Naive thymus-derived CD8-positive, alpha-beta T cell (primary cell): Measurements from ENCODE around the gene CCDC17. TPM values are rescaled to one million over a fixed set of nuclear protein-coding genes. Genes with fewer than 3 reads are reported as not detected.

ENCODE experiments used
- ATAC-seq, 2 donors: fragments of 150-1000 bp; cut with Tn5 transposase in 1 of 2; sonication (Bioruptor Pico), chemical (Tn5 transposase) in 1 of 2; 1 replicate in 1 of 2; 2 replicates in 1 of 2; pipeline ENCODE4 v1.10.0; 2021; ENCODE audit warnings: mild to moderate bottlenecking in 2 of 2, moderate library complexity in 2 of 2
- POLR2A ChIA-PET: fragments of 350-600 bp; sonication (Branson Sonifier 250); formaldehyde crosslinking; loops from one replicate; lab custom pipeline; 2021; ENCODE audit warnings: antibody characterized with exemption; lab: Charles Lee
- DNase-seq, 10 donors: peaks; one replicate each; pipeline versions ENCODE4 v3.0.0 to v3.0.0-alpha.2; 2020 to 2022
- H3K27ac Mint-ChIP-seq, 10 donors: one replicate each; pipeline ENCODE4 v1.8.0; 2020 to 2022; ENCODE audit warnings: mild to moderate bottlenecking in 10 of 10, mixed read lengths in 10 of 10, moderate library complexity in 4 of 10, inconsistent platforms in 1 of 10
- H3K27me3 Mint-ChIP-seq, 5 donors: one replicate each; pipeline ENCODE4 v1.8.0; 2021 to 2022; ENCODE audit warnings: mixed read lengths in 5 of 5
- H3K36me3 Mint-ChIP-seq, 3 donors: one replicate each; pipeline ENCODE4 v1.8.0; 2020 to 2022; ENCODE audit warnings: mixed read lengths in 3 of 3, mild to moderate bottlenecking in 2 of 3, inconsistent platforms in 1 of 3
- H3K4me1 Mint-ChIP-seq, 4 donors: one replicate each; pipeline ENCODE4 v1.8.0; 2021 to 2022; ENCODE audit warnings: mixed read lengths in 4 of 4
- H3K4me3 Mint-ChIP-seq, 10 donors: one replicate each; pipeline ENCODE4 v1.8.0; 2020 to 2022; ENCODE audit warnings: mild to moderate bottlenecking in 10 of 10, mixed read lengths in 10 of 10, moderate library complexity in 6 of 10, inconsistent platforms in 1 of 10
- H3K9me3 Mint-ChIP-seq, 9 donors: one replicate each; pipeline ENCODE4 v1.8.0; 2020 to 2022; ENCODE audit warnings: mixed read lengths in 9 of 9, mild to moderate bottlenecking in 3 of 9, inconsistent platforms in 1 of 9, moderate library complexity in 1 of 9
- polyA plus RNA-seq, 3 donors: library from polyadenylated mRNA; unstranded; fragments of 300-500 nt; fragmentation: Illumina TruSeq; gene quantifications; one replicate each; pipeline ENCODE4 v1.2.3, GENCODE V29; 2021
- total RNA-seq, 8 experiments: library from RNA in 2 of 8; stranded (reverse) in 2 of 8; gene quantifications; one replicate each; pipeline ENCODE4 v1.2.3 and lab custom pipeline; 2021 to 2026

Gene CCDC17
- 1 to 10 TPM; 9.2 to 9.4 TPM for total RNA-seq
- polyA plus RNA-seq, result under 1 TPM in 1 of 3 donors, not detected in 2; 0.43 TPM
- 3.0 to 11.6 (median 5.9) reads per million in 6 experiments for total RNA-seq (lab: John Stamatoyannopoulos, UW)

DNA sequence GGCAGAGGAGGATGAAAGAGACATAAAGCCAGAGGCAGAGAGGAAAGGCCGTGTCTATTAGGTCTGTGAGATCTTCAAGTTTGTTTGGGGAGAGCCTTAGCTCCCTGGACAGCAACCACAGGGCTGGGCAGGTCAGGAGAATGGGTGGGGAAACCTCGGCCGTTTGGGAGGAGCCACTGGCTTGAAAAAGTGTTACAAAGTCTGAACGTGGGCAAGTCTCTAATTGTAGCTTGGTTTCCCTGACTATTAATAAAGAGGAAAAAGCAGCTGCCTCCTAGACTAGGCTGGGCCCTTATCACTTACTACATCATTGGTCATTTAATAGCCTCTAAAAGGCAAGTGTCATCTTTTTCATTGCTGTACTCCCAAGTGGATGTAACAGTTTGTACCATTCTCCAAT is at the start of gene CCDC17:
CCDC17 (minus strand) TSS at position 83 of the 400 bp plus-strand sequence. CDS start 145 bp downstream, outside the sequence.
- peaks cover 3 to 11% (median 10%) of the 10 kb centered on the region in 4 donors for H3K4me1 Mint-ChIP-seq
- POLR2A ChIA-PET, result no interaction called here
- H3K9me3 Mint-ChIP-seq, result no peaks in the 10 kb centered on the region
- peak within 1 kb of the TSS in 6 of 10 donors; percentile 43 to 85 (median 72) for H3K27ac Mint-ChIP-seq
- H3K36me3 Mint-ChIP-seq, result peaks cover 0 to 49% (median 12%) of the 10 kb centered on the region in 3 donors
- no peaks in the 10 kb centered on the region for H3K27me3 Mint-ChIP-seq
- ATAC-seq (no peak), DNase-seq (no peak)
- no peak within 1 kb of the TSS for H3K4me3 Mint-ChIP-seq

DNA sequence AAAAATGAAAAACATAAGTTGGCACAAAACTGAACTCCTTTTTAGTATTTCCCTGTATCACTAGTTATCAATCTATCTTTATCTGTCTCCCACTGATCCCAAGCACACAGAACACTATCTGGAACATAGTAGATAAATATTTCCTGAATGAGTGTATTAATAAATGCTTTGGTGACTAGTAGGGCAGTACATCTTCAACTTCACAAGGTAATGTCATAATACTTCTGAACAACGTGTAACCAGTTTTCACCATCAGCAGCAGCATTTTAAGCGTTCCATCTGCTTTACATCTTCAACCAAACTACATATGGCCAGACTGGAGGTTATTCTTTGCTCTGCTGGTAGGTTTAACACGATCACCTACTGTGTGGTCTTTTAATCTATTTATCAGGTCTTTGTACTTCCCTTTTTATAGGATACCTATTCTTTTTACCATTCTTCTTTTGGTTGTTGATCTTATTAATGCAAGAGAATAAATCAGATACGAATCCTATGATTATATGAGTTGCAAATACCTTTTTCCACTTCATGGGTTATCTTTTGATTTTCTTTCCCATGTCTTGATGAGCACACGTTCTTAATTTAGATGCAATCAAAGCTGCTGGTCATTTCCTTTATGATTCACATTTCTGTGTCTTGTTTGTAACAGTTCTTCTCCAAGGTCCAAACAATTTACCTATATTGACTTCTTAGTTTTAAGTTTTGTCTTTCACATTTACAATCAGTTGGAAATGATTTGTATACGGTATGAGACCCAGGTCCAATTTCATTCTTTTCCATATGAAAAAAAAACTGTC is 46.2 kb upstream of the CCDC17 start:
- peaks cover 0 to 28% (median 3%) of the 10 kb centered on the region in 3 donors for H3K36me3 Mint-ChIP-seq
- POLR2A ChIA-PET, result interaction anchor here (2.1 kb wide), 1 partner anchor 16 kb away, joined by 5 read pairs; the partner anchor contains the start of gene GPBP1L1
- peak overlapping the region in 2 of 10 donors; percentile 41 to 47 for H3K27ac Mint-ChIP-seq
- ATAC-seq (no peak), DNase-seq (no peak)
- no peak overlapping the region for H3K4me3 Mint-ChIP-seq
- H3K27me3 Mint-ChIP-seq, result no peaks in the 10 kb centered on the region
- peaks cover 35 to 84% (median 74%) of the 10 kb centered on the region in 4 donors for H3K4me1 Mint-ChIP-seq
- H3K9me3 Mint-ChIP-seq, result no peaks in the 10 kb centered on the region

DNA sequence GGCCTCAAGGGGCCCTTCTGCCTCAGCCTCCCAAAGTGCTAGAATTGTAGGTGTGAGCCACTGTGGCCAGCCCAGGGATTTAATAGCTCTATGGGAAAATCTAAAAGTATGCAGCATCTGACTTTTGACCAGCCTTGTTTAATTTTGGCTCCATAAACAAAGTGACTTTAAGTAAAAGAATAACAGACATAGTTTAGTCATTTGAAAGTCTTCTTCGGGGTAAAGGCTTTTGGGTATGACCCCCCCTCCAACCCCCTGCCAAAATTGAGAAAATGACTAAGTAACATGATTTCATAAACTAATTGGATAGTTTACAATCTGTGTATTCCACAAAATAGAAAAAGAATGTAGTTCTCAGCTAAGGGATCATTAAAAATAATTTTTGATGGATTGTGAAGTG is 45.5 kb upstream of the CCDC17 start:
- DNase-seq (no peak), ATAC-seq (no peak)
- POLR2A ChIA-PET, result interaction anchor here (2.1 kb wide), 1 partner anchor 17 kb away, joined by 5 read pairs; the partner anchor contains the start of gene GPBP1L1
- H3K4me1 Mint-ChIP-seq, result peaks cover 33 to 78% (median 68%) of the 10 kb centered on the region in 4 donors
- H3K27ac Mint-ChIP-seq, result peak overlapping the region in 3 of 10 donors; percentile 55 to 69 (median 69)
- H3K36me3 Mint-ChIP-seq, result peaks cover 0 to 24% (median 3%) of the 10 kb centered on the region in 3 donors
- no peaks in the 10 kb centered on the region for H3K9me3 Mint-ChIP-seq
- H3K4me3 Mint-ChIP-seq, result no peak overlapping the region
- H3K27me3 Mint-ChIP-seq, result no peaks in the 10 kb centered on the region

DNA sequence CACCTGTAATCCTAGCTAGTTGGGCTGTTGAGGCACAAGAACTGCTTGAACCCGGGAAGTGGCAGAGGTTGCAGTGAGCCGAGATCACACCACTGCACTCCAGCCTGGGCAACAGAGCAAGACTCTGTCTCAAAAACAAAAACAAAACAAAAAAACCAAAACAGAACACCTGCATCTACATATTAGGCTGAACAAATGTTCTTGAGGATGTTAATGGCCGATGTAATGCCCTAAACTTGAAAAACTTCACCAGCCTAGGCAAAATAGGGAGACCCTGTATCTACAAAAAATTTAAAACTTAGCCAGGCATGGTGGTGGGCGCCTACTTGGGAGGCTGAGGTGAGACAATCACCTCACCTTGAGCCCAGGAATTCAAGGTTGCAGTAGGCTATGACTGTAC is 44.7 kb upstream of the CCDC17 start:
- ATAC-seq, result no peak
- Mint-ChIP-seq H3K27ac (no peak overlapping the region), H3K4me1 (peaks cover 32 to 70% (median 62%) of the 10 kb centered on the region in 4 donors), H3K9me3 (no peaks in the 10 kb centered on the region), H3K27me3 (no peaks in the 10 kb centered on the region), H3K4me3 (no peak overlapping the region), H3K36me3 (peaks cover 0 to 25% (median 3%) of the 10 kb centered on the region in 3 donors)
- POLR2A ChIA-PET, result interaction anchor here (0.6 to 2.1 kb wide), 2 partner anchors 18 to 67 kb away, joined by 5 to 7 read pairs; partner anchors contain the start of gene GPBP1L1
- DNase-seq, result no peak

DNA sequence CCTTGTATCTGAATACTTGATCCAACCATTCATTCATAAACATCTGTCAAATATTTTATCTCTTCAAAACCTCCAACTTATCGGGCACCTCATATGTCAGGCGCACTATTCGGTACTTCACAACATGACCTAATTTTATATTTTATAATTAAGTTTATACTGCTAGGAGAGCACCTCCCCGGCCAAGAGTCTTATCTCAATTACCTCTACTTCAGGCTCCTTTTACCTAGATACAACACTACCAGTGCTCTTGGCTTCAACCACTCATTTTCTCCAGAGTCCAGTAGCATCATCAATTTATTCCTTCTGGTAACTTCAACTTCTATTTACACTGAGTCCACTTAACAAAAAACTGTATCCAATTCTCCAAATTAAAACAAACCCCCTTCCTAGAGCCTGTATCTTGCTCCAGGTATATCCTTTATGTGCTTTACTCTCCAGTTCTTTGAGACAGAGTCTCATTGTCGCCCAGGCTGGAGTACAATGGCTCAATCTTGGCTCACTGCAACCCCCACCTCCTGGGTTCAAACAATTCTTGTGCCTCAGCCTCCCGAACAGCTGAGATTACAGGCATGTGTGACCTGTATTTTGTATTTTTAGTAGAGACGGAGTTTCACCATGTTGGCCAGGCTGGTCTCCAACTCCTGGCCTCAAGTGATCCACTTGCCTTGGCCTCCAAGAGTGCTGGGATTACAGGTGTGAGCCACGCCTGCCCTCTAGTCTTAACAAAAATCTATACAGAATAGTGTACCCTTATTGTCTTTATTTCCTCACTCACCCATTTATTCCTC is 43.7 kb upstream of the CCDC17 start:
- peak overlapping the region in 1 of 10 donors; percentile 5 for H3K4me3 Mint-ChIP-seq

DNA sequence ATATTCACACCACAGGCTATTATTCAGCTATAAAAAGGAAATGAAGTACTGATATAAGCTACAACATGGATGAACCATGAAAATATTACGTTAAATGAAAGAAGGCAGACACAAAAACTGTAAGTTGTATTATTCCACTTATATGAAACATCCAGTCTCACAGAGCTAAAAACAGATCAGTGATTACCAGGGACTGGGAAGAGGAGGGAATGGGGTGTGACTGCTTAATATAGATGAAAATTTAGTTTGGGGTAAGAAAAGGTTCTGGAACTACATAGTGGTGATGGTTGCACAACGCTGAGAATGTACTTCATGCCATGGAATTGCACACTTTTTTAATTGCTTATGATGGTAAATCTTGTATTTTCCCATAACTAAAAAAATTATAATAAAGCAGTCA is 43.0 kb upstream of the CCDC17 start:
- POLR2A ChIA-PET, result no interaction called here
- no peaks in the 10 kb centered on the region for H3K9me3 Mint-ChIP-seq
- H3K27me3 Mint-ChIP-seq, result no peaks in the 10 kb centered on the region
- DNase-seq, result no peak
- peaks cover 29 to 61% (median 58%) of the 10 kb centered on the region in 4 donors for H3K4me1 Mint-ChIP-seq
- no peak overlapping the region for H3K4me3 Mint-ChIP-seq
- peaks cover 0 to 18% (median 0%) of the 10 kb centered on the region in 3 donors for H3K36me3 Mint-ChIP-seq
- peak overlapping the region in 2 of 10 donors; percentile 20 to 72 for H3K27ac Mint-ChIP-seq
- ATAC-seq, result no peak

More for the DNA sequence above, 43.7 kb upstream of the CCDC17 start:
- H3K36me3 Mint-ChIP-seq, result peaks cover 0 to 18% (median 0%) of the 10 kb centered on the region in 3 donors
- ATAC-seq (no peak), DNase-seq (no peak)
- POLR2A ChIA-PET, result interaction anchor here (0.6 kb wide), 1 partner anchor 68 kb away, joined by 7 read pairs; no protein-coding TSS in a partner anchor
- no peaks in the 10 kb centered on the region for H3K27me3 Mint-ChIP-seq
- peak overlapping the region in 6 of 10 donors; percentile 17 to 84 (median 57) for H3K27ac Mint-ChIP-seq
- H3K9me3 Mint-ChIP-seq, result no peaks in the 10 kb centered on the region
- H3K4me1 Mint-ChIP-seq, result peaks cover 28 to 65% (median 59%) of the 10 kb centered on the region in 4 donors

DNA sequence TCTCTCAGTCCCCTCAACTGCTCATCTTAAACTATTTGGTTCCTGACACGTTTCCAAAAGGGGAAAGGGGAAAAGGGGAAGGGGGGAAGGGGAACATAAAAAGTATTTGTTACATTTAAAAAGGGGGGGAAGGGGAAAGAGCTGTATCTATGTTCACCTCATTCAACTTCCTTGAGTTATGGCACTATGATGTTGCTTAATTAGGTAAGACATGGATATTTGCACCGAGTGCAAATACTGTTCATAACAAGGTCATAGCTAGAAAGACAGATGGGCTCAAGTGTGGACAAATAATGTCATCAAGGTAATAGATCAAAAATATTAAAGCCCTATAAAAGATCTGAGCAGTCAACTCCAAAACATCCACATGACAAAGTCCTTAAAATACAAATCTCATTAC is 36.5 kb upstream of the CCDC17 start:
- DNase-seq, result no peak
- Mint-ChIP-seq H3K4me1 (peaks cover 8 to 16% (median 12%) of the 10 kb centered on the region in 4 donors), H3K36me3 (peaks cover 0 to 70% (median 10%) of the 10 kb centered on the region in 3 donors), H3K27me3 (no peaks in the 10 kb centered on the region), H3K9me3 (no peaks in the 10 kb centered on the region), H3K27ac (peak overlapping the region in 3 of 10 donors; percentile 2 to 74 (median 19)), H3K4me3 (no peak overlapping the region)
- ATAC-seq, result no peak
- POLR2A ChIA-PET, result no interaction called here

DNA sequence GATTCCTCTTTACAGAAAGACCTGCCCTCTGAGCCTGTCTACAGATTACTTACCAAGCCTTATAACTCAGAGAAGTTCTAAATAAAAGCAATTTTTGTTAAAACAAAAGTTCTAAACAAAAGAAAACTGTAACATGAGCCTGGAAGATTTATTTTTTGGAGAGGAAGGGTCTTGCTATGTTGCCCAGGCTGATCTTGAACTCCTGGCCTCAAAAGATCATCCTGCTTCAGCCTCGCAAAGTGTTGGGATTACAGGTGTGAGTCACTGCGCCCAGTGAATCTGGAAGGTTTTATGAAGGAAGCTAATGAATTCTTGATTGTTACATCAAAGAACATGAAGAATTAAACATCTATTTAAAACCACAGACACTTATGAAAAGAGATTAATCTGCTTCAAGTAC is 35.4 kb upstream of the CCDC17 start:
- ATAC-seq, result no peak
- Mint-ChIP-seq H3K4me3 (no peak overlapping the region), H3K27me3 (no peaks in the 10 kb centered on the region), H3K27ac (no peak overlapping the region), H3K9me3 (no peaks in the 10 kb centered on the region), H3K4me1 (peaks cover 6 to 15% (median 10%) of the 10 kb centered on the region in 4 donors), H3K36me3 (peaks cover 0 to 78% (median 13%) of the 10 kb centered on the region in 3 donors)
- no peak for DNase-seq
- POLR2A ChIA-PET, result no interaction called here

DNA sequence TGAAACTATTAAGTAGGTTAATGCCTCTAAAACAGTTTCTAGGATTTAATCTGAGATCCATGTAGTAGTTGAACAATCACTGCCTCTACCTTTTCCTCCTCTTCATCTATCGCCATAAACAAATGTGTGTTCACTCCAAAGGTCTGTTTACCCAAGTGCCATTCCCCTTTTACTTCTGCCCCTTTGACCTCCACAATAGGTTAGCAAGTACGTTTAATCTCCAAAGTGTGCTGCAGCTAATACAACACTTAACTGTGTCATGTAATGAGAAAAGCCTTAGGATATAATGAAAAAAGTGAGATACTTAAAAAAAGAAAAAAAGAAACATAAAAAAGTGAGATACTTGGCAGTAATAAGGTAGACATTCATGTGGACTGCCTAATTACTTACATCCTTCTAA is 34.3 kb upstream of the CCDC17 start:
- H3K36me3 Mint-ChIP-seq, result peaks cover 0 to 79% (median 13%) of the 10 kb centered on the region in 3 donors
- POLR2A ChIA-PET, result interaction anchor here (1.7 kb wide), 1 partner anchor 28 kb away, joined by 4 read pairs; the partner anchor contains the start of gene GPBP1L1
- H3K9me3 Mint-ChIP-seq, result no peaks in the 10 kb centered on the region
- ATAC-seq (no peak), DNase-seq (no peak)
- no peak overlapping the region for H3K4me3 Mint-ChIP-seq
- H3K27ac Mint-ChIP-seq, result no peak overlapping the region
- peaks cover 2 to 11% (median 6%) of the 10 kb centered on the region in 4 donors for H3K4me1 Mint-ChIP-seq
- no peaks in the 10 kb centered on the region for H3K27me3 Mint-ChIP-seq

DNA sequence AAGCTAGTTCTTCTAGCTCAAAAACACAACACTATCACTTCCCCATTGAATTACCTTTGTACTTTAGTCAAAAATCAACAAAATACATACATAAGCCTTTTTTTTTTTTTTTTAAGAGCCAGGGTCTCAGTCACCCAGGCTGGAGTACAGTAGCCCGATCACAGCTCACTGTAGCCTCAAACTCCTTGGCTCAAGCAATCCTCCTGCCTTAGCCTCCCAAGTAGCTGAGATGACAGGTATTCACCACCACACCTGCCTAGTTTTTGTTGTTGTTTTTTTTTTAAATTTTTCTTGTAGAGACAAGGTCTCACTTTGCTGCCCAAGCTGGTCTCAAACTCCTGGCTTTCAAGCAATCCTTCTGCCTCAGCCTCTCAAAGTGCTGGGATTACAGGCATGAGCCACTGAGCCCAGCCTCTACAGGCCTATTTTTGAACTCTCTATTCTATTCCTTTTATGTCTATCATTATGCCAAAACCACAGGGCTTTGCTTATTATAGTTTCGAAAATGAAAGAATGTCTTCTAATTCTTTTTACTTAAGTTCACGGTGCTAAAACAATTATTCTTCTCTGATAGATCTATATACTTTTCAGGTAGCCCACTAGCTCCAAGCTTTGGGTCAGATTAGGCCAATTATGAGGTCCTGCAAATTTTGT is 32.8 kb upstream of the CCDC17 start:
- Mint-ChIP-seq H3K4me3 (no peak overlapping the region), H3K9me3 (no peaks in the 10 kb centered on the region), H3K4me1 (peaks cover 0 to 7% (median 0%) of the 10 kb centered on the region in 4 donors), H3K36me3 (peaks cover 0 to 92% (median 13%) of the 10 kb centered on the region in 3 donors), H3K27ac (peak overlapping the region in 2 of 10 donors; percentile 32 to 56), H3K27me3 (no peaks in the 10 kb centered on the region)
- POLR2A ChIA-PET, result interaction anchor here (1.7 kb wide), 1 partner anchor 29 kb away, joined by 4 read pairs; the partner anchor contains the start of gene GPBP1L1
- no peak for DNase-seq
- no peak for ATAC-seq

DNA sequence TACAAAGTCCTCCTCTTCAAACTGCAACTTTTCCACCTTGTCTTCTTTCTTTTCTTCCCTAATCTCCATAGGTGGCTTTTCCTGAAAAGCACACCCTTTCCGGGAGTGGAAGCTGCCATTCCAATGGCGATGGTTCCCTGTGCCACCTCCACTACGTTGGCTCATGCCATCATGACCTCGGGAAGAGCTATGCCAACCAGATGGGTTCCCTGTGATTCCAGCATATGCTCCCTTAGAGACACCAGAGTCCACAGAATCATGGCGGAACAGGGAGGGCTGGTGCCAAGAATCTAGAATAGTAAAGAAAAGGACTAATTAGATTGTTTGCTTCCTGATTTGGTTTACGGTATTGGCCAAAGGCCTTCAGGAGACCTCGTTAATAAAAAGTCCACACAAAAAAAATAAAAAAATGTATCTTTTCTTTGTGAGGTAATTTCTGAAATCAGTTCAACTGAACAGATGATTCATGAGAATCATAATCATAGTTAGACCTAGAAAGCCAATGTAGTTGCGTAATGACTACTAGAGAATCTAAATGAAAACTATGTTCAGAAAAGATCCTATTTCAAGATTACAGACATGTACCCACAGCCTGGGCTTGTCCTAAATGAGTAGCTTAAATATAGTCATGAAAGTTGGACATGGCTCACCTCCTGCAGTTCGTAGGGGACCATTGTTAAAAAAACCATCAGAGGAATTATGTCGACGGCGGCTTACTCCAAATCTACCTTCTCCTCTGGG is 30.9 kb upstream of the CCDC17 start:
- Mint-ChIP-seq H3K27ac (peak overlapping the region in 2 of 10 donors; percentile 11 to 33), H3K9me3 (no peaks in the 10 kb centered on the region), H3K4me1 (peaks cover 0 to 11% (median 8%) of the 10 kb centered on the region in 4 donors), H3K27me3 (no peaks in the 10 kb centered on the region), H3K36me3 (peaks cover 0 to 94% (median 10%) of the 10 kb centered on the region in 3 donors), H3K4me3 (no peak overlapping the region)
- POLR2A ChIA-PET, result no interaction called here
- ATAC-seq (no peak), DNase-seq (no peak)
